ENCODE data around the gene USP3.

Gene USP3

DNA sequence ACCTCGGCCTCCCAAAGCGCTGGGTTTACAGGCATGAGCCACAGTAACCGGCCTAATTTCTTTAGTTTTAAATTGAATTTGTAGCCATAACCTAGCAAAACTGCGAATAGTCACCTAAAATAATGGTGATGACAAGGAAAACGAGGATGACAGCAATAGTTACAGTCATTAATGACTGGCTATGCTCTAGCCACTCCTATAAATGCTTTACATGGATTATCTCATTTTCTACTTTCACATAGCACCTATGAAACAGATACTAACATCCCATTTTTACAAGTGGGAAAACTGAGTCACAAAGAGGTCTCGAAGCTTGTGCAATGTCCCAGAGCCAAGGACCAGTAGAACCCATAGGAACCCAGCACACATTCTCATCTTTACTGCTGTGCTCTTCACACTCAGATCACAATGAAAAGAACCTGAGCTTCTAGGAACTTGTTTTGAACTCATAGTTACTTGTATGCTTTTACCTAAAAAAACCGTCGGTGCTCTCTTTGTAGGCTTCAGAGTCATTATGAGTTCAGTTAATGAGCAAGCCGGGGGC lies 132.2 kb downstream of the USP3 start:
- Histone ChIP-seq H3K36me3 (ENCODE audit: insufficient read depth, low read length) (peaks cover 71% of the 10 kb centered on the region; the same call in 1 of the 2 replicates), H2AFZ (ENCODE audit: low read length) (no peak overlapping the region), H3K9me3 (ENCODE audit: insufficient read depth, low read depth, low read length) (no peaks in the 10 kb centered on the region), H3K9ac (ENCODE audit: low read depth, low read length, poor library complexity, severe bottlenecking) (no peak overlapping the region), H3K9me2 (replicated peaks; ENCODE audit: low read depth, low read length) (no peaks in the 10 kb centered on the region), H3K4me1 (ENCODE audit: insufficient read depth, low read length, poor library complexity, severe bottlenecking) (no peaks in the 10 kb centered on the region), H3K27me3 (ENCODE audit: insufficient read depth, low read length, poor library complexity, severe bottlenecking) (no peaks in the 10 kb centered on the region), H3F3A (ENCODE audit: low read depth) (no peaks in the 10 kb centered on the region), H3K4me2 (ENCODE audit: low read depth, low read length, poor library complexity, severe bottlenecking) (no peak overlapping the region), H3K79me2 (ENCODE audit: insufficient read depth, low read length) (no peaks in the 10 kb centered on the region), H3K4me3 (ENCODE audit: low read length, poor library complexity, severe bottlenecking) (no peak overlapping the region), H4K20me1 (ENCODE audit: insufficient read depth, low read length, poor library complexity, severe bottlenecking) (no peaks in the 10 kb centered on the region)
- TF ChIP-seq EZH2phosphoT487 (IDR thresholded peaks at IDR 0.05; ENCODE audit: borderline replicate concordance) = no peak
- TF ChIP-seq, protein P1, sequence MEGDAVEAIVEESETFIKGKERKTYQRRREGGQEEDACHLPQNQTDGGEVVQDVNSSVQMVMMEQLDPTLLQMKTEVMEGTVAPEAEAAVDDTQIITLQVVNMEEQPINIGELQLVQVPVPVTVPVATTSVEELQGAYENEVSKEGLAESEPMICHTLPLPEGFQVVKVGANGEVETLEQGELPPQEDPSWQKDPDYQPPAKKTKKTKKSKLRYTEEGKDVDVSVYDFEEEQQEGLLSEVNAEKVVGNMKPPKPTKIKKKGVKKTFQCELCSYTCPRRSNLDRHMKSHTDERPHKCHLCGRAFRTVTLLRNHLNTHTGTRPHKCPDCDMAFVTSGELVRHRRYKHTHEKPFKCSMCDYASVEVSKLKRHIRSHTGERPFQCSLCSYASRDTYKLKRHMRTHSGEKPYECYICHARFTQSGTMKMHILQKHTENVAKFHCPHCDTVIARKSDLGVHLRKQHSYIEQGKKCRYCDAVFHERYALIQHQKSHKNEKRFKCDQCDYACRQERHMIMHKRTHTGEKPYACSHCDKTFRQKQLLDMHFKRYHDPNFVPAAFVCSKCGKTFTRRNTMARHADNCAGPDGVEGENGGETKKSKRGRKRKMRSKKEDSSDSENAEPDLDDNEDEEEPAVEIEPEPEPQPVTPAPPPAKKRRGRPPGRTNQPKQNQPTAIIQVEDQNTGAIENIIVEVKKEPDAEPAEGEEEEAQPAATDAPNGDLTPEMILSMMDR (conservative IDR thresholded peaks at IDR 0.05; ENCODE audit: low read length) = no peak

DNA sequence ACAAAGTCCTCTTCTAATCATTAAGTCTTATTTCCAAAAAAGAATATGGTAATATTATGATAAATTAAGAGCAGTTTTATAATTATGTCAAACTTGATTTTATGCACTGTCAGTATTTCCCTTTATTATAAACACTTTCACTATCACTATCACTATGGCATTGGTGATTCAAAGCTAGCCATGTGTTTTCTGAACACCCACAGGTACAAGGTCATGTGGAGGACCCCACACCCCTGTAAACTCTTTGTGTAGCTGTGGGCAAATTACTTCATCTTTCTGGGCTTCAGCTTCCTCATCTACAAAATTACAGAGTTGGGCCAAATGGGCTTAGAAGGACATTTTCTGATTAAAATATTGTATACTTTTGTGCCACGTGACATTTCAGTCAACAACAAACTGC lies 134.4 kb downstream of the USP3 start:
- Histone ChIP-seq H3K9ac (ENCODE audit: low read depth, low read length, poor library complexity, severe bottlenecking) (no peak overlapping the region), H3K27me3 (ENCODE audit: insufficient read depth, low read length, poor library complexity, severe bottlenecking) (no peaks in the 10 kb centered on the region), H3K4me2 (ENCODE audit: low read depth, low read length, poor library complexity, severe bottlenecking) (no peak overlapping the region), H4K20me1 (ENCODE audit: insufficient read depth, low read length, poor library complexity, severe bottlenecking) (no peaks in the 10 kb centered on the region), H3K4me1 (ENCODE audit: insufficient read depth, low read length, poor library complexity, severe bottlenecking) (no peaks in the 10 kb centered on the region), H3F3A (ENCODE audit: low read depth) (no peaks in the 10 kb centered on the region), H3K9me3 (ENCODE audit: insufficient read depth, low read depth, low read length) (no peaks in the 10 kb centered on the region), H3K4me3 (ENCODE audit: low read length, poor library complexity, severe bottlenecking) (no peak overlapping the region), H3K79me2 (ENCODE audit: insufficient read depth, low read length) (no peaks in the 10 kb centered on the region), H3K9me2 (replicated peaks; ENCODE audit: low read depth, low read length) (no peaks in the 10 kb centered on the region), H3K36me3 (ENCODE audit: insufficient read depth, low read length) (peaks cover 62% of the 10 kb centered on the region; the same call in 1 of the 2 replicates), H2AFZ (ENCODE audit: low read length) (no peak overlapping the region)
- no peak for TF ChIP-seq EZH2phosphoT487 (IDR thresholded peaks at IDR 0.05; ENCODE audit: borderline replicate concordance)
- TF ChIP-seq, protein P1 (conservative IDR thresholded peaks at IDR 0.05; ENCODE audit: low read length) = no peak

DNA sequence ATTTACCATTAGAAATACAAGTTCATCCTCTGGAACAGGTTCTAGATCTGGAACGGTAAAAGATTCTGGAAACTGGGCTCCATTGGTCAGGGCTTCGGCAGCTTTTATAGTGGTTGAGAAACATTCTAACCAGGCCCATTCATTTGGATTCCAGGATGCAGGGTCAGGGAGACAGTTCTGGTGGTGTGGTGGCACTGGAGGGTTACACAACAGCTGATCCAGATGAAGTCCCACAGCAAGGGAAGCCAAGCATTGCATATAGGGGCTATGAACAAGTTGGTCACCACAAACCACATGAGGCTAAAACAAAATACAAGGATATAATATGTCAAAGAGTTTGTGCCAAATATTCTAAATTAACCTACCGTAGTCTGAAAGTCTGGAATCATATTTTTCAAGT lies 135.8 kb downstream of the USP3 start:
- H3F3A ChIP-seq (ENCODE audit: low read depth) = no peaks in the 10 kb centered on the region
- TF ChIP-seq, protein P1 (conservative IDR thresholded peaks at IDR 0.05; ENCODE audit: low read length) = no peak
- TF ChIP-seq EZH2phosphoT487 (IDR thresholded peaks at IDR 0.05; ENCODE audit: borderline replicate concordance) = no peak
- no peaks in the 10 kb centered on the region for H3K4me1 ChIP-seq (ENCODE audit: insufficient read depth, low read length, poor library complexity, severe bottlenecking)
- H3K9me3 ChIP-seq (ENCODE audit: insufficient read depth, low read depth, low read length) = no peaks in the 10 kb centered on the region
- no peaks in the 10 kb centered on the region for H3K79me2 ChIP-seq (ENCODE audit: insufficient read depth, low read length)
- no peaks in the 10 kb centered on the region for H3K27me3 ChIP-seq (ENCODE audit: insufficient read depth, low read length, poor library complexity, severe bottlenecking)
- no peak overlapping the region for H3K9ac ChIP-seq (ENCODE audit: low read depth, low read length, poor library complexity, severe bottlenecking)
- H3K4me2 ChIP-seq (ENCODE audit: low read depth, low read length, poor library complexity, severe bottlenecking) = no peak overlapping the region
- no peaks in the 10 kb centered on the region for H3K9me2 ChIP-seq (replicated peaks; ENCODE audit: low read depth, low read length)
- H4K20me1 ChIP-seq (ENCODE audit: insufficient read depth, low read length, poor library complexity, severe bottlenecking) = no peaks in the 10 kb centered on the region
- no peak overlapping the region for H3K4me3 ChIP-seq (ENCODE audit: low read length, poor library complexity, severe bottlenecking)
- H3K36me3 ChIP-seq (ENCODE audit: insufficient read depth, low read length) = peaks cover 67% of the 10 kb centered on the region; the same call in 1 of the 2 replicates
- H2AFZ ChIP-seq (ENCODE audit: low read length) = no peak overlapping the region
